ENCODE results near the gene ABO.

GRCh38 chr9:133207021-133207531 is 67.9 kb downstream of the ABO start:
- TF ChIP-seq, protein P1, sequence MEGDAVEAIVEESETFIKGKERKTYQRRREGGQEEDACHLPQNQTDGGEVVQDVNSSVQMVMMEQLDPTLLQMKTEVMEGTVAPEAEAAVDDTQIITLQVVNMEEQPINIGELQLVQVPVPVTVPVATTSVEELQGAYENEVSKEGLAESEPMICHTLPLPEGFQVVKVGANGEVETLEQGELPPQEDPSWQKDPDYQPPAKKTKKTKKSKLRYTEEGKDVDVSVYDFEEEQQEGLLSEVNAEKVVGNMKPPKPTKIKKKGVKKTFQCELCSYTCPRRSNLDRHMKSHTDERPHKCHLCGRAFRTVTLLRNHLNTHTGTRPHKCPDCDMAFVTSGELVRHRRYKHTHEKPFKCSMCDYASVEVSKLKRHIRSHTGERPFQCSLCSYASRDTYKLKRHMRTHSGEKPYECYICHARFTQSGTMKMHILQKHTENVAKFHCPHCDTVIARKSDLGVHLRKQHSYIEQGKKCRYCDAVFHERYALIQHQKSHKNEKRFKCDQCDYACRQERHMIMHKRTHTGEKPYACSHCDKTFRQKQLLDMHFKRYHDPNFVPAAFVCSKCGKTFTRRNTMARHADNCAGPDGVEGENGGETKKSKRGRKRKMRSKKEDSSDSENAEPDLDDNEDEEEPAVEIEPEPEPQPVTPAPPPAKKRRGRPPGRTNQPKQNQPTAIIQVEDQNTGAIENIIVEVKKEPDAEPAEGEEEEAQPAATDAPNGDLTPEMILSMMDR (conservative IDR thresholded peaks at IDR 0.05), result no peak
- no peak for TF ChIP-seq EZH2 (IDR thresholded peaks at IDR 0.05; ENCODE audit: low read depth)
